ENCODE measurements around the gene EBF4. TPM values are rescaled to one million over a fixed set of nuclear protein-coding genes. Genes with fewer than 3 reads are reported as not detected.

The EBF4 gene
- total RNA-seq, 1 experiment from 2014 or later = 11.4 TPM

GRCh38 chr20:2749951-2750490 lies 57.4 kb downstream of the EBF4 start:
- Histone ChIP-seq H2AFZ (ENCODE audit: low read depth, low read length, poor library complexity, severe bottlenecking) (no peak overlapping the region), H3K9ac (ENCODE audit: low read length) (no peak overlapping the region), H3K4me3 (replicated peaks in 1 of 2; ENCODE audit: low read depth in 1 of 2, low read length in 2 of 2) (no peak overlapping the region), H3K4me1 (ENCODE audit: control insufficient read depth in 1 of 2, insufficient read depth in 2 of 2, low read length in 2 of 2) (peaks cover 0 to 16% of the 10 kb centered on the region in 2 experiments; a peak in 2 of 4 replicates), H3K79me2 (ENCODE audit: insufficient read depth, low read length) (no peaks in the 10 kb centered on the region), H3K36me3 (ENCODE audit: control insufficient read depth in 1 of 2, insufficient read depth in 2 of 2, low read length in 2 of 2) (no peaks in the 10 kb centered on the region), H4K20me1 (ENCODE audit: insufficient read depth) (no peaks in the 10 kb centered on the region), H3K27ac (ENCODE audit: low read depth, low read length) (no peak overlapping the region), H3K9me3 (ENCODE audit: control insufficient read depth in 1 of 2, insufficient read depth in 1 of 2, low read depth in 1 of 2, low read length in 2 of 2) (no peaks in the 10 kb centered on the region), H3K27me3 (ENCODE audit: insufficient read depth, low read length) (no peaks in the 10 kb centered on the region), H3K9me2 (ENCODE audit: insufficient read depth) (no peaks in the 10 kb centered on the region), H3K4me2 (ENCODE audit: low read length) (no peak overlapping the region)
- ATAC-seq (no peak), DNase-seq (ENCODE audit: low read depth, low spot score) (no peak)
- ChIA-PET RAD21 (ENCODE audit: low non-redundant PET in 1 of 2, low total read pairs in 2 of 2, uncharacterized antibody in 2 of 2, unreplicated experiment in 2 of 2) (no interaction called here), POLR2A (no interaction called here), CTCF (no interaction called here)
- intact Hi-C loops (cut with micrococcal nuclease) = no loop called here
- BruUV-seq (replicated peaks) = no TSS peak
- TF ChIP-seq CBX3 (IDR thresholded peaks at IDR 0.05; ENCODE audit: low read depth) (no peak), EZH2 (IDR thresholded peaks at IDR 0.05) (no peak), EZH2phosphoT487 (IDR thresholded peaks at IDR 0.05; ENCODE audit: borderline replicate concordance) (no peak), YY1 (IDR thresholded peaks at IDR 0.05; ENCODE audit: extremely low read depth, insufficient replicate concordance, low read depth, low read length) (no peak), RAD21 (IDR thresholded peaks at IDR 0.05; ENCODE audit: low read depth) (no peak)
- TF ChIP-seq, protein P1, sequence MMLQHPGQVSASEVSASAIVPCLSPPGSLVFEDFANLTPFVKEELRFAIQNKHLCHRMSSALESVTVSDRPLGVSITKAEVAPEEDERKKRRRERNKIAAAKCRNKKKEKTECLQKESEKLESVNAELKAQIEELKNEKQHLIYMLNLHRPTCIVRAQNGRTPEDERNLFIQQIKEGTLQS (IDR thresholded peaks at IDR 0.05) = no peak
- TF ChIP-seq, protein P2, sequence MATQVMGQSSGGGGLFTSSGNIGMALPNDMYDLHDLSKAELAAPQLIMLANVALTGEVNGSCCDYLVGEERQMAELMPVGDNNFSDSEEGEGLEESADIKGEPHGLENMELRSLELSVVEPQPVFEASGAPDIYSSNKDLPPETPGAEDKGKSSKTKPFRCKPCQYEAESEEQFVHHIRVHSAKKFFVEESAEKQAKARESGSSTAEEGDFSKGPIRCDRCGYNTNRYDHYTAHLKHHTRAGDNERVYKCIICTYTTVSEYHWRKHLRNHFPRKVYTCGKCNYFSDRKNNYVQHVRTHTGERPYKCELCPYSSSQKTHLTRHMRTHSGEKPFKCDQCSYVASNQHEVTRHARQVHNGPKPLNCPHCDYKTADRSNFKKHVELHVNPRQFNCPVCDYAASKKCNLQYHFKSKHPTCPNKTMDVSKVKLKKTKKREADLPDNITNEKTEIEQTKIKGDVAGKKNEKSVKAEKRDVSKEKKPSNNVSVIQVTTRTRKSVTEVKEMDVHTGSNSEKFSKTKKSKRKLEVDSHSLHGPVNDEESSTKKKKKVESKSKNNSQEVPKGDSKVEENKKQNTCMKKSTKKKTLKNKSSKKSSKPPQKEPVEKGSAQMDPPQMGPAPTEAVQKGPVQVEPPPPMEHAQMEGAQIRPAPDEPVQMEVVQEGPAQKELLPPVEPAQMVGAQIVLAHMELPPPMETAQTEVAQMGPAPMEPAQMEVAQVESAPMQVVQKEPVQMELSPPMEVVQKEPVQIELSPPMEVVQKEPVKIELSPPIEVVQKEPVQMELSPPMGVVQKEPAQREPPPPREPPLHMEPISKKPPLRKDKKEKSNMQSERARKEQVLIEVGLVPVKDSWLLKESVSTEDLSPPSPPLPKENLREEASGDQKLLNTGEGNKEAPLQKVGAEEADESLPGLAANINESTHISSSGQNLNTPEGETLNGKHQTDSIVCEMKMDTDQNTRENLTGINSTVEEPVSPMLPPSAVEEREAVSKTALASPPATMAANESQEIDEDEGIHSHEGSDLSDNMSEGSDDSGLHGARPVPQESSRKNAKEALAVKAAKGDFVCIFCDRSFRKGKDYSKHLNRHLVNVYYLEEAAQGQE (IDR thresholded peaks at IDR 0.05; ENCODE audit: low read depth) = no peak
